Aorta (tissue), 5 donors: ENCODE results near the gene SS18L1. TPM values are rescaled to one million over a fixed set of nuclear protein-coding genes. Genes with fewer than 3 reads are reported as not detected.
A peak's percentile ranks its signal among the peaks of the same experiment; 100 is the strongest.

ENCODE experiments used
- ATAC-seq: fragments of 200-7000 bp; cut with Tn5 transposase; one replicate; pipeline ENCODE4 v1.9.1; 2022; ENCODE audit warnings: moderate library complexity; ENCODE audit not compliant: low FRiP score
- DNase-seq, 2 donors: peaks; one replicate each; pipeline ENCODE4 v3.0.0-alpha.2; 2020
- H3K27ac ChIP-seq, 2 donors: one replicate each; pipeline ENCODE4 v1.5.1; 2013; ENCODE audit warnings: low read length in 2 of 2, mild to moderate bottlenecking in 2 of 2, moderate library complexity in 2 of 2, control low read depth in 1 of 2, inconsistent platforms in 1 of 2, low read depth in 1 of 2
- H3K27me3 ChIP-seq, 2 donors: one replicate each; pipeline ENCODE4 v1.6.1; 2013; ENCODE audit warnings: control low read depth in 1 of 2, low read length in 1 of 2, mild to moderate bottlenecking in 1 of 2, moderate library complexity in 1 of 2; ENCODE audit not compliant: insufficient read depth in 2 of 2, control insufficient read depth in 1 of 2
- H3K36me3 ChIP-seq, 2 donors: one replicate each; pipeline ENCODE4 v1.6.1; 2013; ENCODE audit warnings: control low read depth in 1 of 2, low read length in 1 of 2, mild to moderate bottlenecking in 1 of 2; ENCODE audit not compliant: insufficient read depth in 2 of 2, control insufficient read depth in 1 of 2
- H3K4me1 ChIP-seq, 2 donors: one replicate each; pipeline ENCODE4 v1.6.1; 2013; ENCODE audit warnings: low read length in 2 of 2, control low read depth in 1 of 2, mild to moderate bottlenecking in 1 of 2, moderate library complexity in 1 of 2; ENCODE audit not compliant: insufficient read depth in 2 of 2, control insufficient read depth in 1 of 2
- H3K4me3 ChIP-seq, 2 donors: one replicate each; pipeline ENCODE4 v1.5.1; 2013; ENCODE audit warnings: low read length in 2 of 2, control low read depth in 1 of 2, mild to moderate bottlenecking in 1 of 2
- H3K9me3 ChIP-seq: one replicate; pipeline ENCODE4 v1.6.1; 2013; ENCODE audit warnings: mild to moderate bottlenecking, low read length; ENCODE audit not compliant: control insufficient read depth
- WGBS, 2 donors: extraction: QIAGEN DNeasy Blood & Tissue Kit; methylation state at CpG; one replicate each; pipeline ENCODE4 v1.1.7; 2013; 5-methylcytosine and 5-hydroxymethylcytosine counted together
- intact Hi-C, 2 donors: fragments of 100-400 bp; cut with DNase I; formaldehyde crosslinking; loops; one replicate each; pipeline versions ENCODE4 v1.14.2 to v1.15.0; 2022
- polyA plus RNA-seq, 2 donors: library from polyadenylated mRNA; stranded (reverse); fragments of 200-250 nt; gene quantifications; one replicate each; pipeline ENCODE4 v1.2.3, GENCODE V29; 2013
- total RNA-seq, 2 donors: library from RNA; stranded (reverse); fragmentation: NEBNext Ultra II Directional; extraction: Animal tissue kit (Norgen Biotek cat#: 25700); gene quantifications; one replicate each; pipeline ENCODE4 v1.2.1, GENCODE V29; 2021
- donor health status: healthy with polysubstance abuse.
- donor health status: Bipolar disorder and iron deficiency.
- donor health status: DM: no; HTN: no; CAD: no.
- donor health status: DM: no; HTN: no; CAD: no.
- donor health status: DM: yes; HTN: yes; CAD: no.

Gene SS18L1
- total and polyA plus RNA-seq, 4 donors, result 4.9 to 19.1 (median 11.1) TPM

DNA sequence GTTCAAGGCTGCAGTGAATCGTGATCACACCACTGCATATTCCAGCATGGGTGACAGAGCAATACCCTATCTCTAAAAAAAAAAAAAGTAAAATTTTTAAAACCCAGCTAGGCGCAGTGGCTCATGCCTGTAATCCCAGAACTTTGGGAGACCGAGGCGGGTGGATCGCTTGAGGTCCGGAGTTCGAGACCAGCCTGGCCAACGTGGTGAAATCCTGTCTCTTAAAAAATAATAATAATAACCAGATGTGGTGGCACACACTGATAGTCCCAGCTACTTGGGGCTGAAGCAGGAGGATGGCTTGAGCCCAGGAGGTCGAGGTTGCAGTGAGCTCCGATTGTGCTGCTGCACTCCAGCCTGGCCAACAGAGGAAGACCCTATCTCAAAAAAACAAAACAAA lies 52.7 kb downstream of the SS18L1 start:
- ATAC-seq (no peak), DNase-seq (peak; percentile 9 to 16)
- 90 to 93% methylated on average over 10 of the region's 10 CpGs for WGBS, 2 donors
- no peaks in the 10 kb centered on the region for H3K9me3 ChIP-seq
- peaks cover 0 to 7% of the 10 kb centered on the region in 2 donors for H3K36me3 ChIP-seq
- no peak overlapping the region for H3K4me3 ChIP-seq
- no peaks in the 10 kb centered on the region for H3K4me1 ChIP-seq
- no peak overlapping the region for H3K27ac ChIP-seq
- no peaks in the 10 kb centered on the region for H3K27me3 ChIP-seq
- intact Hi-C loops, result no loop called here

DNA sequence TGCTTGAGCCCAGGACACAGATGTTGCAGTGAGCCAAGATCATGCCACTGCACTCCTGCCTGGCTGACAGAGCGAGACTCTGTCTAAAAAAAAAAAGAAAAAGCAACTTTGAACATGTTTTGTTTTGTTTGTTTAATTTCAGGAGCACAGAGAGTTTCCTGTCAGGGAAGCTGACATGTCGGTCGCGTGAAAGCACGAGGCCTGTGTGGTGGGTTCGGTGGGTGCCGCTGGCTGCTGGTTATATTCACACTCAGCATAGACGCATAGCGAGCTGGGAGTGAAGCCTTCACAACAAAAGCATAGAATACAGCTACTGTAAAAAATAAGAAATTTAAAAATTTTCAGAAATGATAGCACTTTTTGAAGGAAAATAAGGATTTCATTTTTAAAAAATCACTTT lies 53.7 kb downstream of the SS18L1 start:
- ATAC-seq (no peak), DNase-seq (peak; percentile 20 to 43)
- WGBS, 2 donors, result 84 to 94% methylated on average over 9 of the region's 9 CpGs
- H3K36me3 ChIP-seq, result peaks cover 0 to 8% of the 10 kb centered on the region in 2 donors
- intact Hi-C loops, result no loop called here
- H3K9me3 ChIP-seq, result no peaks in the 10 kb centered on the region
- H3K4me1 ChIP-seq, result no peaks in the 10 kb centered on the region
- no peaks in the 10 kb centered on the region for H3K27me3 ChIP-seq
- H3K4me3 ChIP-seq, result no peak overlapping the region
- H3K27ac ChIP-seq, result no peak overlapping the region

GRCh38 chr20:62197801-62198200 lies 54.2 kb downstream of the SS18L1 start:
- ATAC-seq, result no peak
- Histone ChIP-seq H3K4me1 (no peaks in the 10 kb centered on the region), H3K36me3 (peaks cover 0 to 8% of the 10 kb centered on the region in 2 donors)

DNA sequence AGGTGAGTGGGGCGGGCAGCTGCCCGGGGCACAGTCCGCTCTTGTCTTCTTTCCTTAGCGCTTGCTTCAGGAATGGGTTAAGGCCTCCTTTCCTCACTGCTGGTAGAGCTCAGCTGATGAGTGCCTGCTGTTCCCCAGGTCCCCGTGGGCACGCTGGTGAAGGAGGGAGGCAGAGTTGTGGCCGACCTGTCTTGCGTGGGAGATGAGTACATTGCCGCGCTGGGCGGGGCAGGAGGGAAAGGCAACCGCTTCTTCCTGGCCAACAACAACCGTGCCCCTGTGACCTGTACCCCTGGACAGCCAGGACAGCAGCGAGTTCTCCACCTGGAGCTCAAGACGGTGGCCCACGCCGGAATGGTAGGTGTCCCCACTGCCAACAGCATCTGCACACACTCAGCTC lies 54.9 kb downstream of the SS18L1 start:
- intact Hi-C loops, result no loop called here
- Histone ChIP-seq H3K27ac (no peak overlapping the region), H3K9me3 (no peaks in the 10 kb centered on the region), H3K4me3 (no peak overlapping the region), H3K27me3 (no peaks in the 10 kb centered on the region), H3K36me3 (peaks cover 0 to 8% of the 10 kb centered on the region in 2 donors), H3K4me1 (no peaks in the 10 kb centered on the region)
- ATAC-seq (no peak), DNase-seq (peak; percentile 38 to 51)
- WGBS, 2 donors, result 95 to 96% methylated on average over 17 of the region's 17 CpGs

More at GRCh38 chr20:62197801-62198200, 54.2 kb downstream of the SS18L1 start:
- Histone ChIP-seq H3K27ac (no peak overlapping the region), H3K27me3 (no peaks in the 10 kb centered on the region), H3K9me3 (no peaks in the 10 kb centered on the region), H3K4me3 (no peak overlapping the region)
- DNase-seq, result peak; percentile 38 to 67
- intact Hi-C loops, result no loop called here
- WGBS, 2 donors, result 92 to 94% methylated on average over 18 of the region's 18 CpGs

GRCh38 chr20:62198931-62199330 lies 55.4 kb downstream of the SS18L1 start:
- WGBS, 2 donors, result 97% methylated on average over 16 to 18 of the region's 18 CpGs
- H3K4me3 ChIP-seq, result no peak overlapping the region
- peaks cover 0 to 8% of the 10 kb centered on the region in 2 donors for H3K36me3 ChIP-seq
- H3K27me3 ChIP-seq, result no peaks in the 10 kb centered on the region
- no peak overlapping the region for H3K27ac ChIP-seq
- intact Hi-C loops, result no loop called here
- ATAC-seq (no peak), DNase-seq (peak; percentile 38 to 65)
- no peaks in the 10 kb centered on the region for H3K9me3 ChIP-seq
- H3K4me1 ChIP-seq, result no peaks in the 10 kb centered on the region

- 95% methylated on average over 38 of the region's 38 CpGs for WGBS, 2 donors
These were observed 57.1 kb downstream of the SS18L1 start for GRCh38 chr20:62200491-62201172.

GRCh38 chr20:62201173-62202082 lies 57.9 kb downstream of the SS18L1 start:
- no peak overlapping the region for H3K4me3 ChIP-seq
- DNase-seq (peak; percentile 17 to 68), ATAC-seq (no peak)
- no peaks in the 10 kb centered on the region for H3K4me1 ChIP-seq
- H3K27me3 ChIP-seq, result no peaks in the 10 kb centered on the region
- no peak overlapping the region for H3K27ac ChIP-seq
- H3K36me3 ChIP-seq, result peaks cover 0 to 6% of the 10 kb centered on the region in 2 donors
- no peaks in the 10 kb centered on the region for H3K9me3 ChIP-seq
- intact Hi-C loops, result no loop called here
- 90 to 94% methylated on average over 38 of the region's 38 CpGs for WGBS, 2 donors

More at GRCh38 chr20:62200491-62201172, 57.1 kb downstream of the SS18L1 start:
- Histone ChIP-seq H3K4me1 (no peaks in the 10 kb centered on the region), H3K9me3 (no peaks in the 10 kb centered on the region), H3K27ac (no peak overlapping the region), H3K27me3 (no peaks in the 10 kb centered on the region), H3K36me3 (peaks cover 0 to 8% of the 10 kb centered on the region in 2 donors), H3K4me3 (no peak overlapping the region)
- peak; percentile 38 to 62 for DNase-seq
- no peak for ATAC-seq
- intact Hi-C loops, result no loop called here

DNA sequence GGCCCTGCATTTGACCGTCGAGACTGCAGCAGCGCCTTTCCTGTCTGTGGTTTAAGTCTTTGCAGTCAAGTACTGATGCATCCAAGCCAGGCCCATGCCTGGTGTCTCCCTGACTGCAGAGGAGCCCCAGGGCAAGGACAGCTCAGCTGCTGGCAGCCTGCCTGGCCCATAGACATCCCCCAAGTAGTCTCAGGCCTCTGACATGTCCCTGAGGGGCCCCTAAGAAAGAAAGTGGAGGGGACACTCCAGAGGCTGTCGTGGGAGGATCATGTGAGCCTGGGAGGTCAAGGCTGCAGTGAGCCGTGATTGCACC lies 58.5 kb downstream of the SS18L1 start:
- Histone ChIP-seq H3K9me3 (no peaks in the 10 kb centered on the region), H3K4me3 (no peak overlapping the region), H3K27me3 (no peaks in the 10 kb centered on the region), H3K36me3 (peaks cover 0 to 6% of the 10 kb centered on the region in 2 donors), H3K27ac (no peak overlapping the region), H3K4me1 (no peaks in the 10 kb centered on the region)
- peak; percentile 11 to 39 for DNase-seq
- intact Hi-C loops, result no loop called here
- ATAC-seq, result no peak
- 66 to 96% methylated on average over 5 of the region's 5 CpGs for WGBS, 2 donors
